ENCODE measurements around the gene MBD3.
"Not testable (repeated sequence)": the region's sequence is repeated elsewhere in the genome, so short reads cannot be mapped to it uniquely, and the experiment has no call there.

The MBD3 gene

GRCh38 chr19:1568320-1569019 lies 24.2 kb downstream of the MBD3 start, which contains the start of gene MEX3D:
Gene MEX3D, minus strand, starts transcription at chr19:1568325. Its CDS starts 267 bp downstream, at chr19:1568058.
- DNase-seq, result no peak

DNA sequence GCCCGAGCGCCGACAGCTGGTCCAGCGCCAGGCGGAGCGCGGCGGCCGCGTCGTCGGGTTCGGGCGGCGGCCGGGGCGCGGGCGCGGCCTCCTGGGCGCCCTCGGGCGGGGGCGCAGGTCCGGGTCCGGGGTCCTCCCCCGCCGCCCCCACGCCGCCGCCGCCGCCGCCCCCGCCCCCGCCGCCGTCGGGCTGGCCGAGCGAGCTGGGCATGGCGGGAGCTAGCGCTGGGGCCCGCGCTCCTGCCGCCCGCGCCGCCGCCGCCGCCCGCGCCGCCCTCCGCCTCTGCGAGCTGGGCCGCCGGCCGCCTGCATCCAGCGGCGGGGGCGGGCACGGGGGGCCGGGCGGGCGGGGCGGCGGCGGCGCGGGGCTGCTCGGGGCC lies 24.8 kb downstream of the MBD3 start:
- no peak for DNase-seq

DNA sequence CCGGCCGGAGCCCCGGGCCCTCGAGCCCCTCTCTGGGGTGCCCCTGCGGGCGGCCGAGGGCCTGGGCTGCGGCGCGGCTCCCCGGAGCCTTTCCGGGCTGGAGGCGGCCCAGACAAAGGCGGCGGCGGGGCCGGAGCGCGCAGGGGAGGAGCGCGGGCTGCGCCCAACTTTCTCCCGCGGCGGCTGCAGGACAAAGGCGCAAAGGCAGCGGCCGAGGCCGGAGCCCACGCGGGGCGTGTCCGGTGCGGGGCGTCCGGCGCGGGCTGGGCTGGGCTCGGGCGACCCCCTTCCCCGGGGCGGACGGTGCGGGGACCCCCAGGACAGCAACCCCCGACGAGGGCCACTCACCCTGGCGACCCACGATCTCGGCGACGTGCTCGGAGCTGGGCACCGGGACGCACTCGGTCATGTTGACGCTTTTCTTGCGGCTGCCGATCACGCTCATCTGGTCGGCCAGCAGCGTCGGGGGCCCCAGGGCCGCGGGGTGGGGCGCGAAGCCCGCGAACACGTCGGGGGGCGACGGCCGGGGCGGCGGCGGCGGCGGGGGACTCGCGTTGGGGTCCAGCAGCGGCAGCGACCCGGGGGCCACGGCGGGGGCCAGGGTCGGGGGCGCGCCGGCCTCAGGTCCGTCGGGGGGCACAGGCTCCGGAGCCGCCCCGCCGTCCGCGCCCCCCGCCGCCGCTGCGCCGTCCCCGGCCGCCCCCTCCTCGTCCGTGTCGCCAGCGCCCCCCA lies 25.4 kb downstream of the MBD3 start:
- no peak for DNase-seq

DNA sequence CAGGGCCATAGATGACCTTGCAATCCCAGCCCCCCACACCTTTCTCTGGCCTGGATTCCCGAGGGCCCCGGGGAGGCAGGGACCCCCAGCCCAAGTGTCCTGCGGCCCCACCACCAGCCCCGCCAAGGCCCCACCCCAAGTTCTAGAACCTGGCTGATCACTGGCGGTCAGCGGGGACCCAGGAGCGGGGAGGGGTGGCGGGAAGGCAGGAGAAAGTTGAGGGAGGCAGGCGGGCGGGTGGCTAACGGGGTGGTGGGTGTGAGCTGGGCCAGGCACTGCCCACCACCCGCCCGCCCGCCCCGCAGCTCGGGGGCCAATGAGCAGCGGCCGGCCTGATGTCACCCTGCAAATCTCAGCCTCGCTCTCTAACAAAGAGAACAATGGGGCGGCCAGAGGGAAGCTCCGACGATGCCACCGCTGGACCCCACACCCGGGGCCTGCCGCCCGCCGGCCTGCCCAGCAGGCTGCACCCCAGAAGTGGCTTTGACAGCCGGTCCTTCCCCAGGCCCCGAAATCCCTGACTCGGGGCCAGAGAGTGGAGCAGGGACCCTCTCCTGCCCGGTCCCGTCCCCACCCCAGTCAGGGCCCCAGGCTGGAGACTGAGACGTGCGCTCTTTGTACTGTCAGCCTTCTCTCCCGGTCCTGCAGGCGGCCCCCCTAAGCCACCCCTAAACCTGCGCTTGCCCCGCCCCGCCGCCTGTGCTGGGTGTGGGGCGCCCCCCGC lies 26.1 kb downstream of the MBD3 start:
- DNase-seq, result peak; percentile 76

DNA sequence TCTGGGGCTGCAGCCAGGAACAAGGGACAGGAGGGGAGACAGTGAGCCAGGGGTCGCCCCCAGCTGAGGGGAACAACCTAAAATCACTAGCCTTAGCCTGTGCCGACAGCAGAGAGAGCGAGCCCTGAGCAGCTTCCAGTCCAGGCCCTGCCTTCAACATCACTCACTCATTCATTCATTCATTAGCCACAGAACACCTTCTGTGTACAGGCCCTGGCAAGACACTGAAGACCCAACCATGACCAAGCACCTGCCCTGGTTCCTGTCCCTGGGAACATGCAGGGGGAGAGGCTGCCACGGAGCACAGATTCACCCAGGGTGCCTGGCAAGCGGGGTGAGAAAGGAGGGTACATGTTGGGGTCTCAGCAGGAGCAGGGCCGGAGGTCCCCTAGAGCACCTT lies 29.4 kb downstream of the MBD3 start:
- no peak for DNase-seq

GRCh38 chr19:1561236-1561842 lies 31.3 kb downstream of the MBD3 start:
- no peak for DNase-seq

- DNase-seq, result no peak
These were observed 32.3 kb downstream of the MBD3 start for GRCh38 chr19:1560286-1560882.

DNA sequence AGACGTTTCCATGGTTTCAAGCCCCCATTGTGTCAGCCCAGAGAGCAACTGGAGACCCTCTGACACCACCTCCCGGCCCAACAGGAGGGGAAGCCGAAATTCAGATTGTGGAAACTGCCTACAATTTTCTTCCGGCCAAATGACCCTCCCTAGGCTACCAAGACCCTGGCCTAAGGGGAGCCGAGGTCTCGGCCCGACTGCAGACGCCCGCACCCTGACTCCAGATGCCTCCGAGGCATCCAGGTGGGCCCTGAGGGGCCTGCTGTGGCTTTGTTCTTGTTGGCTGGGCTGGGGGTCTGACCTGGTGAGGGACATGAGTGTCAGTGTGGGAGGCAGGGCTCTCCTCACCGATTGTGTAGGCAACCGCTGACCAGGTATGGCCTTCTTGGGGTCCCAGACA lies 34.1 kb downstream of the MBD3 start:
- DNase-seq, result no peak

GRCh38 chr19:1556390-1557070 lies 36.1 kb downstream of the MBD3 start:
- no peak for DNase-seq

- no peak for DNase-seq
These were observed 36.9 kb downstream of the MBD3 start for GRCh38 chr19:1555487-1556389.

- DNase-seq, result no peak
These were observed 37.7 kb downstream of the MBD3 start for GRCh38 chr19:1554968-1555367.

DNA sequence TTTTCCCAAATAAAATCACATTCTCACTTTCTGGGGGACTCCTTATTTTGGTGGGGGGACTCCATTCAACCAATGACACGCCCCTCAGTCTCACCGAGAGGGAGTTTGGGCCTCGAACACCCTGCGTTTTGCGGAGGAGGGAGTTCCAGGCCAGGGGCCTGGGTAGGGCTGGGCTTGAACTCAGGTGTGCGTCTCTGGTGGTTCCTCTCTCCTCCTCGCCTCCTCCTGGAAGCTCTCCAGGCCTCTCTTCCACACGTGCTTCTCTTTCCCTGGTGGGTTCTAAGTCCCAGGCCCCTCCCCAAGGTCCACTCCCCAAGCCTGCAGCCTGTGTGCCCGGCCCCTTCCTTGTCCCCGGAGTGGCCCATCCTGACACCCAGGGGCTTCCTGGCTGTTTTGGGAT lies 39.2 kb downstream of the MBD3 start:
- no peak for DNase-seq

GRCh38 chr19:1551068-1552040 lies 41.3 kb downstream of the MBD3 start:
- DNase-seq, result no peak

GRCh38 chr19:1549332-1549945 lies 43.2 kb downstream of the MBD3 start:
- DNase-seq, result no peak

DNA sequence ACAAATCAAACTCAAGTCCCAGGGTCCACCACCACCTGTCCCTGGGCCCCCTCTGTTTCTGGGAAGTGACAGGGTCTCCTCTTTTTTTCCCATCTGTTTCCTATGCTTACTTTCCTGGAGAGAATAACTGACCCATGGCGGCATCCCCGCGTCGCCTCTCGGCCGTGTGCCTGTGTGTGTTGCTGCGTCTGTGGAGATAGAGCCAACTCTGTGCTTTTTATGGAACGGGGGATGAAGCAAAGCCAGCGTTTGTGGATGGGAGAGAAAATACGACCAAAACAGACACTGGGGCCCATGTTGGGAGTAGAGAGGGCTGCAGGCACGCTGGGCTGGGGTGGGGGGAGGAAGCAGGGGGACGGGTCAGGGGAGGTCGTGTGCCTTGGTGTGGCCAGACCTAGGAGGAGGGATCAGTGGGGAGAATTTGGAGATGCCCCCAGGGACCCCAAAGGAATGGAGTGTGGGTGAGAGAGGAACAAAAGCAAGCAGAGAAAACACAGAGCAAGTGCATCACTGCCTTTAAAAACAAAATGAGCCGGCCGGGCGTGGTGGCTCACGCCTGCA lies 52.2 kb downstream of the MBD3 start:
- no peak for DNase-seq

GRCh38 chr19:1539749-1540148 lies 52.9 kb downstream of the MBD3 start:
- not testable (repeated sequence) for DNase-seq

GRCh38 chr19:1538978-1539377 lies 53.7 kb downstream of the MBD3 start:
- DNase-seq, result no peak

DNA sequence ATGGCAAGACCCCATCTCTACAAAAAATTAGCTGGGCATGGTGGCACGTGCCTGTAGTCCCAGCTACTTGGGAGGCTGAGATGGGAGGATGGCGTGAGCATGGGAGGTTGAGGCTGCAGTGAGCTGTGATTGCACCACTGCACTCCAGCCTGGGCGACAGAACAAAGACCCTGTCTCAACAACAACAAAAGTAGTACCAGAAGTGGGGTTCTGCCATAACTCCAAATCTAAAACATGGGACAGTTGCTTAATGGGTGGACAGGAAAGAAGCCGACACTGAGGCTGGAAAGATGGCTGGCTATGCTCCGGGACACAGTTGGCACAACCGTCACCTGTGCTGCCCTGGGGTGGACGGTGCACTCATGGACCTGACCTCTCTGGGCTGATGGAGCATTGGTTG lies 57.0 kb downstream of the MBD3 start:
- not testable (repeated sequence) for DNase-seq

- no peak for DNase-seq
These were observed 57.7 kb downstream of the MBD3 start for GRCh38 chr19:1534972-1535371.
